ENCODE data around the gene EIF4A2.

The EIF4A2 gene

GRCh38 chr3:186783731-186784515 is 546 bp downstream of the EIF4A2 start:
- H3K4me3 ChIP-seq (ENCODE audit: low read depth, low read length): peak overlapping the region; percentile 96
- no peak for TF ChIP-seq CTCF (IDR thresholded peaks at IDR 0.05; ENCODE audit: low read depth, low read length, missing control alignments)
- DNase-seq (ENCODE audit: low read depth): no peak

DNA sequence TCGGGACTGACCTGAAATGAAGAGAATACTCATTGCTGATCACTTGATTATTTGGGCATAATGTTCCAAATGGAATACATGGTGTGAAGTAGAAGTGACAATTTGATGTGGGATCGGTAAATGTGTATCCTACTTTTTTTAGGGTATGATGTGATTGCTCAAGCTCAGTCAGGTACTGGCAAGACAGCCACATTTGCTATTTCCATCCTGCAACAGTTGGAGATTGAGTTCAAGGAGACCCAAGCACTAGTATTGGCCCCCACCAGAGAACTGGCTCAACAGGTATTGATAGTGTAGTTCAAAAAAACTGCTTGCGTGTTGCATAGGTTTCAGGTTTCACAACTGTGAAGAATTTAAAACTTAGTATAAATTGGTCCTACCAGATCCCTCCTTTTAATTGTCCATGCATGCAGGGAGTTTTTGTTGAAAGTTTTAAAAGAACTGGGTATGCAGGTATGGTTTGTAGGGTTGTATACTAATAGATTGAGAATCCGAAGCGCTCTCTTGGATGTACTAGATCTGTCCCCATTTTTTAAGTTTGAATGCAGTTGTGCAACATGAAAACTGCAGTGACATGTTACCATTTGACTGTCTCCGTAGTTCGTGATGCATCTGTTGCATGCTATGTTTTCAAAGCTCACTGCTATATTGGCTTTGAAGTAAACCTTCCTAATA is 1.6 kb downstream of the EIF4A2 start:
- no peak for TF ChIP-seq CTCF (IDR thresholded peaks at IDR 0.05; ENCODE audit: low read depth, low read length, missing control alignments)
- DNase-seq (ENCODE audit: low read depth): no peak

GRCh38 chr3:186785495-186786018 is 2.2 kb downstream of the EIF4A2 start:
- no peak for DNase-seq (ENCODE audit: low read depth)
- no peak for TF ChIP-seq CTCF (IDR thresholded peaks at IDR 0.05; ENCODE audit: low read depth, low read length, missing control alignments)
- H3K4me3 ChIP-seq (ENCODE audit: low read depth, low read length): peak overlapping the region; percentile 96

More for the DNA sequence above, 1.6 kb downstream of the EIF4A2 start:
- peak overlapping the region; percentile 96 for H3K4me3 ChIP-seq (ENCODE audit: low read depth, low read length)

- H3K4me3 ChIP-seq (ENCODE audit: low read depth, low read length): peak overlapping the region; percentile 96; the same call in 1 of the 2 replicates
- DNase-seq (ENCODE audit: low read depth): no peak
- TF ChIP-seq CTCF (IDR thresholded peaks at IDR 0.05; ENCODE audit: low read depth, low read length, missing control alignments): no peak
Observed at GRCh38 chr3:186786922-186787321, 3.5 kb downstream of the EIF4A2 start.

- no peak overlapping the region for H3K4me3 ChIP-seq (ENCODE audit: low read depth, low read length)
- no peak for TF ChIP-seq CTCF (IDR thresholded peaks at IDR 0.05; ENCODE audit: low read depth, low read length, missing control alignments)
- DNase-seq (ENCODE audit: low read depth): no peak
Observed at GRCh38 chr3:186787642-186788481, 4.5 kb downstream of the EIF4A2 start.

- H3K4me3 ChIP-seq (ENCODE audit: low read depth, low read length): no peak overlapping the region
- DNase-seq (ENCODE audit: low read depth): no peak
- TF ChIP-seq CTCF (IDR thresholded peaks at IDR 0.05; ENCODE audit: low read depth, low read length, missing control alignments): no peak
Observed at GRCh38 chr3:186788482-186789370, 5.3 kb downstream of the EIF4A2 start.
